ENCODE data around the gene ZSCAN22.

DNA sequence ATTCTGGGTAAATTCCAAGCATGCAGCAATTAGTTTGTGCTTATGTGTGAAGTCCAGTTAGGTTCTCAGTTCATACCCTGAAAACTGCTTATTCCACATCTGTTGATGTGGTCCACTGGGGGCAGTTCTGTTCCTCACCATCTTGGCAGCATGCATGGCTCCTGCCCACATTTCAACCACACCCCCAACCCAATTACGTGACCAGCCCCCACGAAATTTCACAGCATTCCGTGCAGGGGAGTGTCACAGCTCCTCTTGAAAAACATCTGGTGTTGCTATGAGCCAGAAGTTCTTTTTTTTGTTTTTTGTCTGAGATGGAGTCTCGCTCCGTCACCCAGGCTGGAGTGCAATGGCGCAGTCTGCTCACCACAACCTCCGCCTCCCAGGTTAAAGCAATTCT is 30.7 kb upstream of the ZSCAN22 start:
- TF ChIP-seq POLR2AphosphoS5 (IDR thresholded peaks at IDR 0.05; ENCODE audit: low read depth, low read length): no peak
- TF ChIP-seq TAF1 (CRISPR knock-in tag; IDR thresholded peaks at IDR 0.05): no peak
- no peak for TF ChIP-seq SUZ12 (IDR thresholded peaks at IDR 0.05; ENCODE audit: low read depth, low read length)
- no peak for TF ChIP-seq GABPA (IDR thresholded peaks at IDR 0.05; ENCODE audit: low read depth, low read length)
- TF ChIP-seq GABPA (CRISPR knock-in tag; IDR thresholded peaks at IDR 0.05; ENCODE audit: low read depth): no peak
- TF ChIP-seq SIN3A (IDR thresholded peaks at IDR 0.05; ENCODE audit: borderline replicate concordance, low read depth, low read length): no peak
- no peak for TF ChIP-seq TCF7L2 (IDR thresholded peaks at IDR 0.05; ENCODE audit: low read depth, low read length)
- TF ChIP-seq, protein P1, sequence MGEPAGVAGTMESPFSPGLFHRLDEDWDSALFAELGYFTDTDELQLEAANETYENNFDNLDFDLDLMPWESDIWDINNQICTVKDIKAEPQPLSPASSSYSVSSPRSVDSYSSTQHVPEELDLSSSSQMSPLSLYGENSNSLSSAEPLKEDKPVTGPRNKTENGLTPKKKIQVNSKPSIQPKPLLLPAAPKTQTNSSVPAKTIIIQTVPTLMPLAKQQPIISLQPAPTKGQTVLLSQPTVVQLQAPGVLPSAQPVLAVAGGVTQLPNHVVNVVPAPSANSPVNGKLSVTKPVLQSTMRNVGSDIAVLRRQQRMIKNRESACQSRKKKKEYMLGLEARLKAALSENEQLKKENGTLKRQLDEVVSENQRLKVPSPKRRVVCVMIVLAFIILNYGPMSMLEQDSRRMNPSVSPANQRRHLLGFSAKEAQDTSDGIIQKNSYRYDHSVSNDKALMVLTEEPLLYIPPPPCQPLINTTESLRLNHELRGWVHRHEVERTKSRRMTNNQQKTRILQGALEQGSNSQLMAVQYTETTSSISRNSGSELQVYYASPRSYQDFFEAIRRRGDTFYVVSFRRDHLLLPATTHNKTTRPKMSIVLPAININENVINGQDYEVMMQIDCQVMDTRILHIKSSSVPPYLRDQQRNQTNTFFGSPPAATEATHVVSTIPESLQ (CRISPR knock-in tag; conservative IDR thresholded peaks at IDR 0.05): no peak
- TF ChIP-seq, protein P2, sequence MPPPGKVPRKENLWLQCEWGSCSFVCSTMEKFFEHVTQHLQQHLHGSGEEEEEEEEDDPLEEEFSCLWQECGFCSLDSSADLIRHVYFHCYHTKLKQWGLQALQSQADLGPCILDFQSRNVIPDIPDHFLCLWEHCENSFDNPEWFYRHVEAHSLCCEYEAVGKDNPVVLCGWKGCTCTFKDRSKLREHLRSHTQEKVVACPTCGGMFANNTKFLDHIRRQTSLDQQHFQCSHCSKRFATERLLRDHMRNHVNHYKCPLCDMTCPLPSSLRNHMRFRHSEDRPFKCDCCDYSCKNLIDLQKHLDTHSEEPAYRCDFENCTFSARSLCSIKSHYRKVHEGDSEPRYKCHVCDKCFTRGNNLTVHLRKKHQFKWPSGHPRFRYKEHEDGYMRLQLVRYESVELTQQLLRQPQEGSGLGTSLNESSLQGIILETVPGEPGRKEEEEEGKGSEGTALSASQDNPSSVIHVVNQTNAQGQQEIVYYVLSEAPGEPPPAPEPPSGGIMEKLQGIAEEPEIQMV (CRISPR knock-in tag; IDR thresholded peaks at IDR 0.05; ENCODE audit: low read depth): no peak
- no peak for TF ChIP-seq SMARCE1 (IDR thresholded peaks at IDR 0.05; ENCODE audit: borderline replicate concordance)
- TF ChIP-seq RARG (CRISPR knock-in tag; IDR thresholded peaks at IDR 0.05; ENCODE audit: low read depth): no peak
- TF ChIP-seq, protein P3, sequence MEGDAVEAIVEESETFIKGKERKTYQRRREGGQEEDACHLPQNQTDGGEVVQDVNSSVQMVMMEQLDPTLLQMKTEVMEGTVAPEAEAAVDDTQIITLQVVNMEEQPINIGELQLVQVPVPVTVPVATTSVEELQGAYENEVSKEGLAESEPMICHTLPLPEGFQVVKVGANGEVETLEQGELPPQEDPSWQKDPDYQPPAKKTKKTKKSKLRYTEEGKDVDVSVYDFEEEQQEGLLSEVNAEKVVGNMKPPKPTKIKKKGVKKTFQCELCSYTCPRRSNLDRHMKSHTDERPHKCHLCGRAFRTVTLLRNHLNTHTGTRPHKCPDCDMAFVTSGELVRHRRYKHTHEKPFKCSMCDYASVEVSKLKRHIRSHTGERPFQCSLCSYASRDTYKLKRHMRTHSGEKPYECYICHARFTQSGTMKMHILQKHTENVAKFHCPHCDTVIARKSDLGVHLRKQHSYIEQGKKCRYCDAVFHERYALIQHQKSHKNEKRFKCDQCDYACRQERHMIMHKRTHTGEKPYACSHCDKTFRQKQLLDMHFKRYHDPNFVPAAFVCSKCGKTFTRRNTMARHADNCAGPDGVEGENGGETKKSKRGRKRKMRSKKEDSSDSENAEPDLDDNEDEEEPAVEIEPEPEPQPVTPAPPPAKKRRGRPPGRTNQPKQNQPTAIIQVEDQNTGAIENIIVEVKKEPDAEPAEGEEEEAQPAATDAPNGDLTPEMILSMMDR (CRISPR knock-in tag; IDR thresholded peaks at IDR 0.05): no peak
